ENCODE measurements around the gene GNAZ.

GRCh38 chr22:23083315-23084021, 13.1 kb downstream of the GNAZ start:
- TF ChIP-seq EP300 (IDR thresholded peaks at IDR 0.05) (no peak), POLR2A (IDR thresholded peaks at IDR 0.05; ENCODE audit: low read length) (no peak), SMC3 (IDR thresholded peaks at IDR 0.05) (no peak), GATA3 (IDR thresholded peaks at IDR 0.05; ENCODE audit: borderline replicate concordance) (no peak), USF2 (IDR thresholded peaks at IDR 0.05) (no peak), MYC (IDR thresholded peaks at IDR 0.05; ENCODE audit: borderline replicate concordance, low read length) (no peak), ESRRA (IDR thresholded peaks at IDR 0.05; ENCODE audit: borderline replicate concordance, low read length) (no peak), CBX8 (IDR thresholded peaks at IDR 0.05) (no peak), NR3C1 (IDR thresholded peaks at IDR 0.05) (no peak), BHLHE40 (IDR thresholded peaks at IDR 0.05; ENCODE audit: low read depth, low read length) (no peak), JUN (IDR thresholded peaks at IDR 0.05) (no peak), MAZ (IDR thresholded peaks at IDR 0.05; ENCODE audit: borderline replicate concordance, low read depth, low read length) (no peak), KDM1A (IDR thresholded peaks at IDR 0.05; ENCODE audit: low read depth) (no peak)
- TF ChIP-seq, protein P1, sequence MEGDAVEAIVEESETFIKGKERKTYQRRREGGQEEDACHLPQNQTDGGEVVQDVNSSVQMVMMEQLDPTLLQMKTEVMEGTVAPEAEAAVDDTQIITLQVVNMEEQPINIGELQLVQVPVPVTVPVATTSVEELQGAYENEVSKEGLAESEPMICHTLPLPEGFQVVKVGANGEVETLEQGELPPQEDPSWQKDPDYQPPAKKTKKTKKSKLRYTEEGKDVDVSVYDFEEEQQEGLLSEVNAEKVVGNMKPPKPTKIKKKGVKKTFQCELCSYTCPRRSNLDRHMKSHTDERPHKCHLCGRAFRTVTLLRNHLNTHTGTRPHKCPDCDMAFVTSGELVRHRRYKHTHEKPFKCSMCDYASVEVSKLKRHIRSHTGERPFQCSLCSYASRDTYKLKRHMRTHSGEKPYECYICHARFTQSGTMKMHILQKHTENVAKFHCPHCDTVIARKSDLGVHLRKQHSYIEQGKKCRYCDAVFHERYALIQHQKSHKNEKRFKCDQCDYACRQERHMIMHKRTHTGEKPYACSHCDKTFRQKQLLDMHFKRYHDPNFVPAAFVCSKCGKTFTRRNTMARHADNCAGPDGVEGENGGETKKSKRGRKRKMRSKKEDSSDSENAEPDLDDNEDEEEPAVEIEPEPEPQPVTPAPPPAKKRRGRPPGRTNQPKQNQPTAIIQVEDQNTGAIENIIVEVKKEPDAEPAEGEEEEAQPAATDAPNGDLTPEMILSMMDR (IDR thresholded peaks at IDR 0.05), result no peak

Measured in A549 (cell line).